ENCODE results near the gene CSHL1. TPM values are rescaled to one million over a fixed set of nuclear protein-coding genes. Genes with fewer than 3 reads are reported as not detected.
"Not testable (repeated sequence)": the region's sequence is repeated elsewhere in the genome, so short reads cannot be mapped to it uniquely, and the experiment has no call there.

The CSHL1 gene
- polyA plus RNA-seq, 2 of the 4 experiments (the other 2 are of a cell fraction): not detected

- TF ChIP-seq, protein P1, sequence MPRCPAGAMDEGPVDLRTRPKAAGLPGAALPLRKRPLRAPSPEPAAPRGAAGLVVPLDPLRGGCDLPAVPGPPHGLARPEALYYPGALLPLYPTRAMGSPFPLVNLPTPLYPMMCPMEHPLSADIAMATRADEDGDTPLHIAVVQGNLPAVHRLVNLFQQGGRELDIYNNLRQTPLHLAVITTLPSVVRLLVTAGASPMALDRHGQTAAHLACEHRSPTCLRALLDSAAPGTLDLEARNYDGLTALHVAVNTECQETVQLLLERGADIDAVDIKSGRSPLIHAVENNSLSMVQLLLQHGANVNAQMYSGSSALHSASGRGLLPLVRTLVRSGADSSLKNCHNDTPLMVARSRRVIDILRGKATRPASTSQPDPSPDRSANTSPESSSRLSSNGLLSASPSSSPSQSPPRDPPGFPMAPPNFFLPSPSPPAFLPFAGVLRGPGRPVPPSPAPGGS (IDR thresholded peaks at IDR 0.05): no peak
- TF ChIP-seq, protein P2, sequence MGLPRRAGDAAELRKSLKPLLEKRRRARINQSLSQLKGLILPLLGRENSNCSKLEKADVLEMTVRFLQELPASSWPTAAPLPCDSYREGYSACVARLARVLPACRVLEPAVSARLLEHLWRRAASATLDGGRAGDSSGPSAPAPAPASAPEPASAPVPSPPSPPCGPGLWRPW (IDR thresholded peaks at IDR 0.05): no peak
- TF ChIP-seq, protein P3, sequence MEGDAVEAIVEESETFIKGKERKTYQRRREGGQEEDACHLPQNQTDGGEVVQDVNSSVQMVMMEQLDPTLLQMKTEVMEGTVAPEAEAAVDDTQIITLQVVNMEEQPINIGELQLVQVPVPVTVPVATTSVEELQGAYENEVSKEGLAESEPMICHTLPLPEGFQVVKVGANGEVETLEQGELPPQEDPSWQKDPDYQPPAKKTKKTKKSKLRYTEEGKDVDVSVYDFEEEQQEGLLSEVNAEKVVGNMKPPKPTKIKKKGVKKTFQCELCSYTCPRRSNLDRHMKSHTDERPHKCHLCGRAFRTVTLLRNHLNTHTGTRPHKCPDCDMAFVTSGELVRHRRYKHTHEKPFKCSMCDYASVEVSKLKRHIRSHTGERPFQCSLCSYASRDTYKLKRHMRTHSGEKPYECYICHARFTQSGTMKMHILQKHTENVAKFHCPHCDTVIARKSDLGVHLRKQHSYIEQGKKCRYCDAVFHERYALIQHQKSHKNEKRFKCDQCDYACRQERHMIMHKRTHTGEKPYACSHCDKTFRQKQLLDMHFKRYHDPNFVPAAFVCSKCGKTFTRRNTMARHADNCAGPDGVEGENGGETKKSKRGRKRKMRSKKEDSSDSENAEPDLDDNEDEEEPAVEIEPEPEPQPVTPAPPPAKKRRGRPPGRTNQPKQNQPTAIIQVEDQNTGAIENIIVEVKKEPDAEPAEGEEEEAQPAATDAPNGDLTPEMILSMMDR (IDR thresholded peaks at IDR 0.05): peak; percentile 90
- peak; percentile 44 for TF ChIP-seq MAFK (IDR thresholded peaks at IDR 0.05; ENCODE audit: partially characterized antibody)
- TF ChIP-seq TFCP2L1 (CRISPR knock-in tag; IDR thresholded peaks at IDR 0.05): no peak
Observed at GRCh38 chr17:63919311-63919723, 8.3 kb upstream of the CSHL1 start (continued).

DNA sequence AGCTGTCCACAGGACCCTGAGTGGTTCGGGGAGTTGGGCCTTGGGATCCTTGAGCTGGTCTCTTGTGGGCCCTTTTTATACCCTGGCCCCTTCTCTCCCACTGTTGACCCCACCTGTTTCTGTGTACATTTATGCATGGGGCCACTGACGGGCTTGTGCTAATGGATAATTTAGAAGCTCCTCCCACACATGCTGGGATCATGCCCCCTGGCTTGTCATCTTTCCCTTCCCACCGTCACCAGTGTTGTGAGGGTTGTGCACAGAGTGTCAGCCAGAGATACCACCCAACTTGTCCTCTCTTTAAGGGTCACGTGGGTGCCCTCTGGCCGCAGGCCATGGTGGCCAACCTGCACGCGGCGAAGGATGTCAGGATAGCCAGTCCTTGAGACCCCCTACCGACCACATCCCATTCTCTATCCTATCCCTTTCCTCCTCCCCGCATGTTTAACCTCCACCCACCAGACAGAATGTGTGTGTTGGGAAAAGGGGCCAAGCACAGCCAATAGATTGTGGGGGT is 7.8 kb upstream of the CSHL1 start, which contains the start of gene GH1:
GH1 (minus strand) TSS at position 51 of the 517 bp plus-strand sequence. CDS start 63 bp downstream, outside the sequence.
- not testable (repeated sequence) for H3K4me3 ChIP-seq

DNA sequence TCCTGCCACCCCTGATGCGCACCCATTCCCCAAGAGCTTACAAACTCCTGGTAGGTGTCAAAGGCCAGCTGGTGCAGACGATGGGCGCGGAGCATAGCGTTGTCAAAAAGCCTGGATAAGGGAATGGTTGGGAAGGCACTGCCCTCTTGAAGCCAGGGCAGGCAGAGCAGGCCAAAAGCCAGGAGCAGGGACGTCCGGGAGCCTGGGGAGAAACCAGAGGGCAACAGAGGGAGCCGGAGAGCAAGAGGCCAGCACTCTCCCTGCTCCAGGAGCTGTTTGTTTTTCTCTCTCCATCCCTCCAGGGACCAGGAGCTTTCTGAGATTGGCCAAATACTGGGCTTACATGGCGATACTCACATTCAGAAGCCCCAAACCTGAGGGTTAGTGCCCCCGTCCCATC is 7.2 kb upstream of the CSHL1 start:
- CTCF ChIA-PET: interaction anchor here (0.6 to 16.7 kb wide), 49 partner anchors 7 to 511 kb away, joined by 3 to 386 read pairs (median 6); partner anchors contain the start of genes CD79B, CSHL1, ERN1 and GH2
- WGBS (ENCODE audit: missing lambda C conversion rate): 40% methylated on average over 10 of the region's 10 CpGs
- no peaks in the 10 kb centered on the region; the same call in 2 of the 3 replicates for H3K4me1 ChIP-seq
- DNase-seq (ENCODE audit: low read depth in 1 of 2, low spot score in 1 of 2): peak in 1 of 2 experiments; percentile 26
- POLR2A ChIA-PET: interaction anchor here (1.2 to 1.9 kb wide), 2 partner anchors 215 to 228 kb away, joined by 3 to 10 read pairs; no protein-coding TSS in a partner anchor
- no peak overlapping the region for H3K4me2 ChIP-seq
- H3K9me3 ChIP-seq: no peaks in the 10 kb centered on the region
- no peak overlapping the region for H3K4me3 ChIP-seq
- FAIRE-seq: no peak
- peak; percentile 49 to 58; a peak in 5 of 6 replicates for ATAC-seq
- H3K27ac ChIP-seq: no peak overlapping the region
- TF ChIP-seq FOXS1 (CRISPR knock-in tag; IDR thresholded peaks at IDR 0.05) (no peak), SREBF2 (IDR thresholded peaks at IDR 0.05) (no peak), HOXB5 (CRISPR knock-in tag; IDR thresholded peaks at IDR 0.05) (no peak), ZNF302 (CRISPR knock-in tag; IDR thresholded peaks at IDR 0.05) (no peak), ESRRA (IDR thresholded peaks at IDR 0.05; ENCODE audit: borderline replicate concordance, low read length) (no peak), MYC (IDR thresholded peaks at IDR 0.05; ENCODE audit: borderline replicate concordance, low read length) (no peak), JUNB (IDR thresholded peaks at IDR 0.05) (no peak), RAD21 (conservative IDR thresholded peaks at IDR 0.05 in 1 of 2, IDR thresholded peaks at IDR 0.05 in 1 of 2) (no peak)
- TF ChIP-seq, protein P1 (IDR thresholded peaks at IDR 0.05): no peak

More for the DNA sequence above, 7.8 kb upstream of the CSHL1 start, which contains the start of gene GH1:
- H3K4me1 ChIP-seq; FAIRE-seq; H3K27ac ChIP-seq; ATAC-seq; H3K9me3 ChIP-seq; DNase-seq (ENCODE audit: low read depth in 1 of 2, low spot score in 1 of 2): not testable (repeated sequence)
- WGBS (ENCODE audit: missing lambda C conversion rate): 48% methylated on average over 10 of the region's 10 CpGs
- H3K4me2 ChIP-seq: 0 out of 3 replicates have a peak within 1 kb of the TSS, but pooled peaks have one; percentile 0
- ChIA-PET POLR2A (interaction anchor here (0.6 to 1.9 kb wide), 5 partner anchors 32 to 227 kb away, joined by 3 to 10 read pairs (median 4); no protein-coding TSS in a partner anchor), CTCF (interaction anchor here (0.7 to 16.7 kb wide), 65 partner anchors 8 to 511 kb away, joined by 3 to 386 read pairs (median 5); partner anchors contain the start of genes CD79B, CSHL1, ERN1 and GH2)

- Histone ChIP-seq H3K4me2 (no peak overlapping the region), H3K4me1 (no peaks in the 10 kb centered on the region; the same call in 2 of the 3 replicates), H3K27ac (no peak overlapping the region), H3K9me3 (no peaks in the 10 kb centered on the region), H3K4me3 (no peak overlapping the region)
- DNase-seq (ENCODE audit: low read depth in 1 of 2, low spot score in 1 of 2) (no peak), FAIRE-seq (no peak), ATAC-seq (no peak)
- CTCF ChIA-PET: interaction anchor here (0.8 to 16.7 kb wide), 22 partner anchors 13 to 364 kb away, joined by 3 to 386 read pairs (median 12); partner anchors contain the start of genes CD79B, ERN1, GH2 and ICAM2
- WGBS (ENCODE audit: missing lambda C conversion rate): 58% methylated on average over 13 of the region's 13 CpGs
- POLR2A ChIA-PET: interaction anchor here (0.6 kb wide), 1 partner anchor 376 kb away, joined by 4 read pairs; no protein-coding TSS in a partner anchor
- TF ChIP-seq HEYL (CRISPR knock-in tag; IDR thresholded peaks at IDR 0.05) (no peak), HOXA7 (CRISPR knock-in tag; IDR thresholded peaks at IDR 0.05) (no peak), CBX2 (IDR thresholded peaks at IDR 0.05; ENCODE audit: borderline replicate concordance, low read depth) (no peak), PBX3 (IDR thresholded peaks at IDR 0.05) (no peak), FOXS1 (CRISPR knock-in tag; IDR thresholded peaks at IDR 0.05) (no peak), JUNB (IDR thresholded peaks at IDR 0.05) (no peak), GATA3 (IDR thresholded peaks at IDR 0.05; ENCODE audit: borderline replicate concordance) (no peak), RARB (CRISPR knock-in tag; IDR thresholded peaks at IDR 0.05) (no peak), KDM5A (IDR thresholded peaks at IDR 0.05) (no peak), ZFP36 (IDR thresholded peaks at IDR 0.05; ENCODE audit: borderline replicate concordance, partially characterized antibody) (no peak), FOSB (CRISPR knock-in tag; IDR thresholded peaks at IDR 0.05) (no peak), JUN (IDR thresholded peaks at IDR 0.05) (no peak)
- TF ChIP-seq, protein P4, sequence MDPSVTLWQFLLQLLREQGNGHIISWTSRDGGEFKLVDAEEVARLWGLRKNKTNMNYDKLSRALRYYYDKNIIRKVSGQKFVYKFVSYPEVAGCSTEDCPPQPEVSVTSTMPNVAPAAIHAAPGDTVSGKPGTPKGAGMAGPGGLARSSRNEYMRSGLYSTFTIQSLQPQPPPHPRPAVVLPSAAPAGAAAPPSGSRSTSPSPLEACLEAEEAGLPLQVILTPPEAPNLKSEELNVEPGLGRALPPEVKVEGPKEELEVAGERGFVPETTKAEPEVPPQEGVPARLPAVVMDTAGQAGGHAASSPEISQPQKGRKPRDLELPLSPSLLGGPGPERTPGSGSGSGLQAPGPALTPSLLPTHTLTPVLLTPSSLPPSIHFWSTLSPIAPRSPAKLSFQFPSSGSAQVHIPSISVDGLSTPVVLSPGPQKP (IDR thresholded peaks at IDR 0.05; ENCODE audit: low read depth, low read length): no peak
Observed at GRCh38 chr17:63917646-63918045, 6.6 kb upstream of the CSHL1 start.

Measured in A549 (cell line).